Right renal cortex interstitium (tissue), 3 donors: ENCODE data around the gene ZNF600. TPM values are rescaled to one million over a fixed set of nuclear protein-coding genes. Genes with fewer than 3 reads are reported as not detected.
"Not testable (repeated sequence)": the region's sequence is repeated elsewhere in the genome, so short reads cannot be mapped to it uniquely, and the experiment has no call there.

Source experiments
- DNase-seq, 3 donors: peaks; one replicate each; pipeline ENCODE4 v3.0.0-alpha.2; 2013; ENCODE audit warnings: low read depth in 3 of 3, low spot score in 2 of 3
- polyA plus RNA-seq, 3 donors: library from polyadenylated mRNA; unstranded; fragments of 120-200 nt; gene quantifications; one replicate each; pipeline ENCODE4 v1.2.1, GENCODE V29; 2013; ENCODE audit not compliant: insufficient read length in 3 of 3

ZNF600 gene
- 1 to 10 TPM; 5.7 to 9.5 (median 7.1) TPM for polyA plus RNA-seq

DNA sequence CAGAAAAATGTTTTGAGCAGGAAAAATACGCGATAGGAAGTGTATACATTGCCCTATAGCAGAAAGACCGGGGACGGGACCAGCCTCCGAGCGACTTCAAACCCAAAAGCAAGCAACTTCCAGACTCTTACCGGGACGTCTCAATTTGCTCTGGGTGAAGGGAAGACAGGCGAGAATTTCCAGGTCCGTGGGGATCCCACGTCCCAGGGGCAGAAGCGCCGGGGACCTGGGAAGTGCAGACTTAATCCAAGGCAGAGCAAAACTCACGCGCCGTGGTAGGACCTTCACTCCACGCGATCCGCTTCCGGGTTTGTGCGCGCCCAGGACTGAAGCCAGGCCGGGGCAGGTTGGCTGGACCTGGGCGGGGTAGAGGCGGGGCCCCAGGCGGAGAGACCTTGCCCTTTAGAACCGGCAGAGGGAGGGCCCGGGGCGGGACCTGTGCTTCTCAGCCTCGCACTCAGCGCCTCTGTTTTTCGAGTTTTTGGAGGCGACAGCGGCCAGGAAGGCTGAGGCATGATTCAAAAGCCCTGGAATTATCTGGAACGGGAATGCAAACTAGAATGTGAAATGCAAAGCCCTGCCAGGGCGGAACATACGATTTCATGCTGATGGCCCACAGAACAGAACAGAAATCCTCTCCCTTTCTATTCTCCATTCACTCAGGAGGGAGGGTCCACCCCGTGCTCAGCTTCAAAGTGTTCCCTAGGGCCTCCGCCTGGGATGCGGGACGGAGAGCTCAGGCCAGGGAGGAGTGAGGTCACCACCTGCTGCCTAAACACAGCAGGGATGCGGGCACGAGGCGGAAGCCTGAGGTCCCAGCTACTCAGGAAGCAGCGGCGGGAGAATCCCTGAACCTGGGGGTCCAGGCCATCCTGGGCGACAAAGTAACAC is at the start of gene ZNF600:
Gene ZNF600 (minus strand): TSS at position 328 of the 891 bp plus-strand sequence. CDS start 7,903 bp downstream, outside the sequence.
- DNase-seq: peak in 2 of 3 donors; percentile 23 to 32

DNA sequence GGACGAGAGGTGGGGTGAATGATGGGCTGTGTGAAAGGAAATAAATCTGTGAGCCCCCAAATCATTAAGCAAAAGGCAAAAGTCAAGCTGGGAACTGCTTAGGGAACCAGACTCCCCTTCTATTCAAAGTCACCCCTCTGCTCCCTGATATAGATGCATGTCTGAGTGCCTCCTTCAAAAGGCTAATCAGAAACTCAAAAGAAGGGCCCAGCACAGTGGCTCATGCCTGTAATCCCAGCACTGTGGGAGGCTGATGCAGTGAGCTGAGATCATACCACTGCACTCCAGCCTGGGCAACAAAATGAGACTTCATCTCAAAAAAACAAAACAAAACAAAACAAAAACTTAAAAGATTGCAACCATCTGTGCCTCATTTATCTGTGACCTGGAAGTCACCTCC is 47.7 kb upstream of the ZNF600 start:
- not testable (repeated sequence) for DNase-seq

- not testable (repeated sequence) for DNase-seq
Observed at GRCh38 chr19:52833541-52833940, 47.0 kb upstream of the ZNF600 start.

GRCh38 chr19:52829866-52830265 is 43.3 kb upstream of the ZNF600 start:
- not testable (repeated sequence) for DNase-seq

DNA sequence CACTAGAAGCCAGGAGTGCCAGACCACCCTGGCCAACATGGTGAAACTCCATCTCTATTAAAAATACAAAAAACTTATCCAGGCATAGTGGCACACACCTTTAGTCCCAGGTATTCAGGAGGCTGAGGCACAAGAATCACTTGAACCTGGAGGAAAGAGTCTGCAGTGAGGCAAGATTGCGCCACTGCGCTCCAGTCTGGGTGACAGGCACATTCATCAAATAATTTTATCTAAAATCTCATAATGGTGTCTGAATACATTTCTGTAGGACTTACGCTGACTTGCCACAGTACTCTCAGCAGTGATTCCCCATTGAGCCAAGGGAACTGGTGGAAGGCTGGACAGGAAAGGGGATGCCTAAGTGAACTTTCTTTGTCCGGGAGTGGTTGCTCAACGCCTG is 39.2 kb upstream of the ZNF600 start:
- no peak for DNase-seq

GRCh38 chr19:52823676-52824075 is 37.1 kb upstream of the ZNF600 start:
- DNase-seq: no peak

DNA sequence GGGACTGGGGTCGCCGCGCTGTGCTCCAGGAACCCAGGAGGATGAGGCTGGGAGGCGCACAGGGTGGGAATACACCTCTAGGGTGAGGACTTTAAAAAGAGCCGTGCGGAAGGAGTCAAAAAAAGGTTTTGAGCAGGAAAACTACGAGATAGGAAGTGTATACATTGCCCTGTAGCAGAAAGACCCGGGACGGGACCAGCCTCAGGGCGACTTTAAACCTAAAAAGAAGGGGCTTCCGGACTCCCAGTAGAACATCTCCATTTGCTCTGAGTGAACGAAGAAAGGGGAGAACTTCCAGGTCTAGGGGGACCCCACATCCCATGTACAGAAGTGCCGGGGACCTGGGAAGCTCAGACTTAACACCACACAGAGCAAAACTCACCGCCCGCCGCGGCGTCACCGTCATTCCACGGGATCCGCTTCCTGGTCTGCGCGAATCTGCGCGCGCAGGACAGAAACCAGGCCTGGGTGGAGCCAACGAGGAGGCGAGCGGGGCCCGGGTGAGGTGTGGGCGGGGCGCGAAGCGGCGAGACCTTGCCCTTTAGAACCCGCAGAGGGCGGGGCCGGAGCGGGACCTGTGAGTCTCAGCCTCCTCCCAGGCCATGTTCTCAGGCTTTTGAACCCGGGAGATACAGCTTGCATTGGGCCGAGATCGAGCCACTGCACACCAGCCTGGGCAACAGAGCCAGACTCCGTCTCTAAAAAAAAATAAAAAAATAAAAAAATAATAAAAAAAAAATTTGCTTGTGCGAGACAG is 34.8 kb upstream of the ZNF600 start, which contains the start of gene ZNF28:
Gene ZNF28 (minus strand): TSS at position 430 of the 757 bp plus-strand sequence. CDS start 3,675 bp downstream, outside the sequence.
- DNase-seq: not testable (repeated sequence)

- DNase-seq: not testable (repeated sequence)
Observed at GRCh38 chr19:52820472-52821203, 34.0 kb upstream of the ZNF600 start.

DNA sequence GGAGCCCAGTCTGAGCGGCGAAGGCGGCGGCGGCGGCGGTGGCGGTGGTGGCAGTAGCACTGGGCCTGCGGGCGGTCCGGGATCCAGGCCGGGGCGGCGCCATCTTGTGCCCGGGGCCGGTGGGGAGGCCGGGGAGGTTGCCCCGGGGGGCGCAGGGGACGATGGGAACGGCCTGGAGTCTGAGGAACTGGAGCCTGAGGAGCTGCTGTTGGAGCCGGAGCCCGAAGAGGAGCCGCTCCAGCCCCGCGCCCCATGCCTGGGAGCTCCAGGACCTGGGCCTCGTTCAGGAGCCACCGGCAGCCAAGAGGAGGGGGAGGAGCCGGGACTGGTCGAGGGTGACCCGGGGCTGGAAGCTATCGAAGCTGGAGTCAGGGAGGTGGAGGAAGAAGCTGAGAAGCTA is 23.2 kb upstream of the ZNF600 start:
- DNase-seq: no peak

GRCh38 chr19:52799950-52800640 is 13.5 kb upstream of the ZNF600 start:
- not testable (repeated sequence) for DNase-seq

DNA sequence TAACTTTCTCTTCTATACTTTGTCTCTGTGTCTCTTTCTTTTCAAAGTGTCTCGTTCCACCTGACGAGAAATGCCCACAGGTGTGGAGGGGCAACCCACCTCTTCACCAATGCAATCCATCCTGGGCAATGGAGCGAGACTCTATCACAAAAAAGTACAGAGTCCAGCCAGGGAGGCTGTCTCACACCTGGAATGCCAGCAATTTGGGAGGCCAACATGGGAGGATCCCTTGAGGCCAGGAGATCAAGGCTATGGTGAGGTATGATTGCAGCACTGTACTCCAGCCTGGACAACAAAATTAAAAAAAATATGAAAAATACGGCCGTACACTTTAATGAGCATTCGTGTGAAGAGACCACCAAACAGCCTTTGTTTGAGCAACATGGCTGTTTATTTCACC is 2.8 kb upstream of the ZNF600 start:
- no peak for DNase-seq

- no peak for DNase-seq
Observed at GRCh38 chr19:52786078-52786463, 520 bp downstream of the ZNF600 start.

GRCh38 chr19:52785506-52785905 is 1.1 kb downstream of the ZNF600 start:
- DNase-seq: no peak

GRCh38 chr19:52782864-52783263 is 3.7 kb downstream of the ZNF600 start:
- DNase-seq: not testable (repeated sequence)

GRCh38 chr19:52778811-52779210 is 7.8 kb downstream of the ZNF600 start:
- DNase-seq: no peak

DNA sequence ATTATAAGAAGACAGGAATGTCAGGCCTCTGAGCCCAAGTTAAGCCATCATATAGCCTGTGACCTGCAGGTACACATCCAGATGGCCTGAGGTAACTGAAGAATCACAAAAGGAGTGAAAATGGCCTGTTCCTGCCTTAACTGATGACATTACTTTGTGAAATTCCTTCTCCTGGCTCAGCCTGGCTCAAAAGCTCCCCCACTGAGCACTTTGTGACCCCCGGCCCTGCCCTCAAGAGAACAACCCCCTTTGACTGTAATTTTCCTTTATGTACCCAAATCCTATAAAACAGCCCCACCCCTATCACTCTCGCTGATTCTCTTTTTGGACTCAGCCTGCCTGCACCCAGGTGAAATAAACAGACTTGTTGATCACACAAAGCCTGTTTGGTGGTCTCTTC is 30.1 kb downstream of the ZNF600 start:
- not testable (repeated sequence) for DNase-seq

DNA sequence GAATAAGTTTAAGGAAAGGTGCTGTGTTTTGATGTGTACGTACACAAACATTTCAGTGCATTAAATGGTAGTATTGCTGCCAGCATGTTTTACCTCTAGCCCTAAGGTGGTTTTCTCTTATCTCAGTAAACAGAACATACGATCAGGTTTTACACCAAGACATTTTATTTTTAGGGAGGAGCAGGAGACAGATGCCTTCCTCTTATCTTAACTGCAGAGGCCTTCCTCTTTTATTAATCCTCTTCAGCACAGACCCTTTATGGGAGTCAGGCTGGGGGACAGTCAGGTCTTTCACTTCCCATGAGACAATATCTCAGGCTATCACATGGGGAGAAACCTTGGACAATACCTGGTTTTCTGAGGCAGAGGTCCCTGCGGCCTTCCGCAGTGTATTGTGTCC is 36.8 kb downstream of the ZNF600 start:
- no peak for DNase-seq

DNA sequence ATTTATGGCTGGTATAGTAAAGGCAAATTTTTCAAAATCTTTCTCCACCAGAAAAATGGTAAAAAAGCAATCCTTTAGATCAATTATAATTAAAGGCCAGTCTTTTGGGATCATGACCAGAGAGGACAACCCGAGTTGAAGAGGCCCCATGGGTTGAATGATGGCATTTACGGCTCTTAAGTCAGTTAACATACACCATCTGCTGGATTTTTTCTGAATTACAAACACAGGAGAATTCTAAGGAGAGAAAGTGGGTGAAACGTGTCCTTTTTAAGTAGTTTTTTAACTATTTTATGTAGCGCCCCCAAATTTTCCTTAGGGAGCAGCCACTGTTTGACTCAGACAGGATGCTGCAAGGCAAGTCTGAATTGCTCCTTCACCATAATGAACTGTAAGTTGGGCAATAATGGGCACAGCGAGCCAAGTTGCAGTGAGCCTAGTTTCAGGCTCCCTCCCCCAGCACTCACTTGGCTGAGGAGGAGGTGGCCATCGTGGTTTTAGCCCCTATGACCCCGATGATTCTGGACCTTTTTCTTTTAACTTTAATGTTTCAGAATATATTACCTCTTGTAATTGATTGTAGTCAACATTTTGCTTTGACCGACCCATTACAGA is 38.1 kb downstream of the ZNF600 start:
- DNase-seq: no peak

GRCh38 chr19:52745919-52746318 is 40.7 kb downstream of the ZNF600 start:
- not testable (repeated sequence) for DNase-seq

DNA sequence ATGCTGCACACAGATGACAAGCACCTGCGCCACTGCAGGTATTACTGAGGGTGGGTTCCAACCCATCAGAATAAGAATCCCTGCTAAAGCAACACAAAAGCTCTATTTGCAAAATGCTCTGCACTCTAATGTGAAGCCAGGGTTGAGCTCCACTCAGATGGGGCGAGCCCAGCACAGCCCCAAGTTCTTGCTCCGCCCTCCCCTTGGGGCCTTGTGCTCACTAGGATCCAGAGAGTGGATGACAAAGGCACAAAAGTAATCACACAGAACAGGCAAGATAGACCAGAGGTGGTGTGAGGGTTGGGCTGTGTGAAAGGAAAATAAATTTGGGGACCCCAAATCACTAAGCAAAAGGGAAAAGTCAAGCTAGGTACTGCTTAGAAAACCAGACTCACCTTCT is 43.5 kb downstream of the ZNF600 start:
- no peak for DNase-seq
